ENCODE data around the gene NANS. TPM values are rescaled to one million over a fixed set of nuclear protein-coding genes. Genes with fewer than 3 reads are reported as not detected.

NANS gene
- total and polyA plus RNA-seq, 2 of the 13 experiments (the other 11 are each of a cell fraction or from before 2014, with no cell fraction given): 86.9 to 203 TPM

DNA sequence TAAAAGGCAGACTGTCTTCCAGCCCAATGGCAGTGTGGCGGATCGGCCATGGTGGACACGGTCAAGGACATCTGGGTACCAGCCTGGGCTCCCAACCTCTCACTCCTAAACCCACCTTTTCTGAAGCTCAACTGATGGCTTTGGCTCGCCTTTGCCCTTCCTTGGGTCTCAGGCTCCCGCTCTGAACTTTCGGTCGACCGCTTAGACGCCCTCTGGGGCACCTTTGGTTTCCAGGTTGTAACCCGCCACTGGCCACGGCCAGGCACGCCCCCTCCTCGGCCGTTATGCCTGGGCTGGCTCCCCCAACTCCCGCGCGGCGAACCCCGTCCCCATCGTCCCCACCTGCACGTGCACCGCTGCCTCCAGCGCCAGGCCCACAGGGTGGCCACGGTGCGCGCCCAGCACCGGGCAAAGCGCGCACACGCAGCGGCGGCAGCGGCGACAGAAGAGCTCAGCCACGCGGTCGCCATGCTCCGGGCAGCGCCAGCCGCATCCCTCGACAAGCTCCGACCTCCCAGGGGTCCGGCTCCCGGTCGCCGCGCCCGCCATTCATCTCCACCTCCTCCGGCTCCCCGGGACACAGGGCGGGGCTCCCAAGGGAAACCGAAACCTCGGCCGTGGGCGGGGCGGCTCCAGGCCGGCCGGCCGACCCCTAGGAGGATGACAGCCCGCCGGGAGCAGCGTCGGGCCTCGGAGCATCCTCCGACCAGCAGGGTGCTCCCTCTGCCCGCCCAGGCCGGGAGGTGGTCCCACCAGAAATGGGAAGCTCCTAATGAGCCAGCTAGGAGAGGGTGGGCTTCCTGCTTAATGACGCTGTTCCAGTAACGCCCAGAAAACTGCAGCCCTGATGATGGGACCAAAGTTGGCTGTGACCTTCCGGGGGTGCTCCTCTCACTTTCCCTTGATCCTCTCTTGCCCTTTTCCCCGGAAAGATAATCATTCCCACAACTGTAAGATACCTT lies 62.4 kb downstream of the NANS start, which contains the start of gene TRIM14 (continued):
- TF ChIP-seq E2F5 (CRISPR knock-in tag; conservative IDR thresholded peaks at IDR 0.05) (0 out of 2 replicates have a peak, but pooled peaks have one; percentile 24), CEBPG (CRISPR knock-in tag; IDR thresholded peaks at IDR 0.05) (no peak; the same call in 1 of the 2 replicates), ZNF660 (CRISPR knock-in tag; IDR thresholded peaks at IDR 0.05; ENCODE audit: borderline replicate concordance, low read depth) (no peak), ZNF253 (CRISPR knock-in tag; IDR thresholded peaks at IDR 0.05; ENCODE audit: borderline replicate concordance) (no peak), ZNF501 (CRISPR knock-in tag; IDR thresholded peaks at IDR 0.05) (peak; percentile 85), ZNF792 (CRISPR knock-in tag; IDR thresholded peaks at IDR 0.05) (peak; percentile 17; the same call in 1 of the 2 replicates), PHB2 (IDR thresholded peaks at IDR 0.05; ENCODE audit: partially characterized antibody) (no peak), ZBTB10 (CRISPR knock-in tag; IDR thresholded peaks at IDR 0.05; ENCODE audit: borderline replicate concordance) (peak; percentile 85; the same call in 1 of the 2 replicates), DPF2 (CRISPR knock-in tag; IDR thresholded peaks at IDR 0.05; ENCODE audit: borderline replicate concordance, low read depth) (no peak), ZMYM3 (CRISPR knock-in tag; IDR thresholded peaks at IDR 0.05) (no peak), ZNF879 (CRISPR knock-in tag; IDR thresholded peaks at IDR 0.05) (no peak), RCOR2 (CRISPR knock-in tag; IDR thresholded peaks at IDR 0.05) (no peak), ZMAT3 (CRISPR knock-in tag; conservative IDR thresholded peaks at IDR 0.05) (no peak; the same call in 1 of the 2 replicates), CREB1 (IDR thresholded peaks at IDR 0.05) (no peak), CREB1 (CRISPR knock-in tag; IDR thresholded peaks at IDR 0.05) (no peak), ATM (IDR thresholded peaks at IDR 0.05; ENCODE audit: borderline replicate concordance) (no peak), ZNF354B (CRISPR knock-in tag; IDR thresholded peaks at IDR 0.05) (no peak), ETV6 (CRISPR knock-in tag; conservative IDR thresholded peaks at IDR 0.05) (no peak), ZNF543 (CRISPR knock-in tag; IDR thresholded peaks at IDR 0.05) (0 out of 2 replicates have a peak, but pooled peaks have one; percentile 19), ARNT (IDR thresholded peaks at IDR 0.05) (no peak), CC2D1A (CRISPR knock-in tag; IDR thresholded peaks at IDR 0.05) (no peak), CBFB (CRISPR knock-in tag; IDR thresholded peaks at IDR 0.05) (no peak; the same call in 1 of the 2 replicates), ZBTB8A (CRISPR knock-in tag; IDR thresholded peaks at IDR 0.05; ENCODE audit: borderline replicate concordance, low read depth) (0 out of 2 replicates have a peak, but pooled peaks have one; percentile 22)
- TF ChIP-seq, protein P1, sequence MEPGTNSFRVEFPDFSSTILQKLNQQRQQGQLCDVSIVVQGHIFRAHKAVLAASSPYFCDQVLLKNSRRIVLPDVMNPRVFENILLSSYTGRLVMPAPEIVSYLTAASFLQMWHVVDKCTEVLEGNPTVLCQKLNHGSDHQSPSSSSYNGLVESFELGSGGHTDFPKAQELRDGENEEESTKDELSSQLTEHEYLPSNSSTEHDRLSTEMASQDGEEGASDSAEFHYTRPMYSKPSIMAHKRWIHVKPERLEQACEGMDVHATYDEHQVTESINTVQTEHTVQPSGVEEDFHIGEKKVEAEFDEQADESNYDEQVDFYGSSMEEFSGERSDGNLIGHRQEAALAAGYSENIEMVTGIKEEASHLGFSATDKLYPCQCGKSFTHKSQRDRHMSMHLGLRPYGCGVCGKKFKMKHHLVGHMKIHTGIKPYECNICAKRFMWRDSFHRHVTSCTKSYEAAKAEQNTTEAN (CRISPR knock-in tag; conservative IDR thresholded peaks at IDR 0.05): no peak
- TF ChIP-seq, protein P2, sequence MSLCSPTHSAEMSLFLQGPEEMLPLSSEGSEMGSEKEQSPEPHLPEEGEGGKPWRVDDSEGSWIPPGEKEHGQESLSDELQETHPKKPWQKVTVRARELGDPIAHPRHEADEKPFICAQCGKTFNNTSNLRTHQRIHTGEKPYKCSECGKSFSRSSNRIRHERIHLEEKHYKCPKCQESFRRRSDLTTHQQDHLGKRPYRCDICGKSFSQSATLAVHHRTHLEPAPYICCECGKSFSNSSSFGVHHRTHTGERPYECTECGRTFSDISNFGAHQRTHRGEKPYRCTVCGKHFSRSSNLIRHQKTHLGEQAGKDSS (CRISPR knock-in tag; IDR thresholded peaks at IDR 0.05; ENCODE audit: borderline replicate concordance, low read depth): peak; percentile 48; the same call in 1 of the 2 replicates

Measured in HepG2 (cell line).